Mesendoderm (in vitro differentiated cells): ENCODE data around the gene HDAC2.

Experiments used
- DNase-seq: peaks from one replicate; pipeline ENCODE4 v3.0.0; 2013
- H2AK5ac ChIP-seq: 2 replicates; pipeline ENCODE4 v1.6.1; 2013; ENCODE audit warnings: low read length, inconsistent platforms
- H2BK120ac ChIP-seq: 2 replicates; pipeline ENCODE4 v1.6.1; 2013; ENCODE audit warnings: low read depth, mild to moderate bottlenecking, low read length, moderate library complexity, mixed read lengths
- H2BK15ac ChIP-seq: replicated peaks from 2 replicates; pipeline ENCODE4 v1.6.1; 2013; ENCODE audit warnings: low read depth, mild to moderate bottlenecking, moderate library complexity
- H2BK5ac ChIP-seq: 2 replicates; pipeline ENCODE4 v1.6.1; 2013; ENCODE audit warnings: low read length, inconsistent platforms
- H3K18ac ChIP-seq: 2 replicates; pipeline ENCODE4 v1.6.1; 2013; ENCODE audit warnings: mild to moderate bottlenecking, low read length, mixed read lengths
- H3K23ac ChIP-seq: one replicate; pipeline ENCODE4 v1.6.1; 2013; ENCODE audit warnings: low read length
- H3K27ac ChIP-seq: 2 replicates; pipeline ENCODE4 v1.5.1; 2013; ENCODE audit warnings: low read depth, mild to moderate bottlenecking, inconsistent platforms, low read length, moderate library complexity
- H3K27me3 ChIP-seq: 2 replicates; pipeline ENCODE4 v1.6.1; 2013; ENCODE audit warnings: low read length, control low read depth, mild to moderate bottlenecking, inconsistent platforms; ENCODE audit not compliant: insufficient read depth, poor library complexity
- H3K36me3 ChIP-seq: 2 replicates; pipeline ENCODE4 v1.6.1; 2013; ENCODE audit warnings: low read length, inconsistent platforms; ENCODE audit not compliant: control insufficient read depth, insufficient read depth
- H3K4ac ChIP-seq: one replicate; pipeline ENCODE4 v1.6.1; 2013; ENCODE audit warnings: low read depth, mild to moderate bottlenecking, low read length, moderate library complexity
- H3K4me1 ChIP-seq: 2 replicates; pipeline ENCODE4 v1.6.1; 2013; ENCODE audit warnings: low read depth, low read length, inconsistent platforms; ENCODE audit not compliant: control insufficient read depth
- H3K4me2 ChIP-seq: 2 replicates; pipeline ENCODE4 v1.6.1; 2013; ENCODE audit warnings: low read length
- H3K4me3 ChIP-seq: 2 replicates; pipeline ENCODE4 v1.5.1; 2013; ENCODE audit warnings: mild to moderate bottlenecking, low read length
- H3K56ac ChIP-seq: one replicate; pipeline ENCODE4 v1.6.1; 2013; ENCODE audit warnings: low read length
- H3K79me1 ChIP-seq: 2 replicates; pipeline ENCODE4 v1.6.1; 2013; ENCODE audit warnings: low read length, inconsistent platforms
- H3K79me2 ChIP-seq: 2 replicates; pipeline ENCODE4 v1.6.1; 2013; ENCODE audit warnings: mild to moderate bottlenecking, low read length; ENCODE audit not compliant: control insufficient read depth, insufficient read depth
- H3K9ac ChIP-seq: 2 replicates; pipeline ENCODE4 v1.6.1; 2013; ENCODE audit warnings: low read length, inconsistent platforms
- H4K5ac ChIP-seq: one replicate; pipeline ENCODE4 v1.6.1; 2013; ENCODE audit warnings: low read length
- H4K8ac ChIP-seq: one replicate; pipeline ENCODE4 v1.6.1; 2013; ENCODE audit warnings: low read depth, mild to moderate bottlenecking, control low read depth, low read length, moderate library complexity
- WGBS: extraction: QIAGEN DNeasy Blood & Tissue Kit; methylation state at CpG from one replicate; pipeline ENCODE4 v1.1.7; 2013; ENCODE audit warnings: low lambda C conversion rate, missing lambda C conversion rate; ENCODE audit not compliant: insufficient coverage; ENCODE audit errors: extremely low coverage; 5-methylcytosine and 5-hydroxymethylcytosine counted together

HDAC2 gene

GRCh38 chr6:113999284-113999683 lies 28.3 kb upstream of the HDAC2 start:
- no peak overlapping the region for H3K4me2 ChIP-seq
- no peak overlapping the region for H2AK5ac ChIP-seq
- peak overlapping the region; percentile 37 for H3K27ac ChIP-seq
- DNase-seq: peak; percentile 45
- H2BK120ac ChIP-seq: no peak overlapping the region
- H3K36me3 ChIP-seq: no peaks in the 10 kb centered on the region
- no peak overlapping the region for H3K23ac ChIP-seq
- H4K8ac ChIP-seq: no peak overlapping the region
- no peaks in the 10 kb centered on the region for H3K79me2 ChIP-seq
- no peak overlapping the region for H2BK15ac ChIP-seq
- WGBS: no CpG with 5 or more reads among the region's 2 CpGs
- H3K9ac ChIP-seq: no peak overlapping the region
- H3K4me3 ChIP-seq: no peak overlapping the region
- H3K79me1 ChIP-seq: no peaks in the 10 kb centered on the region
- H3K56ac ChIP-seq: no peak overlapping the region
- H3K27me3 ChIP-seq: no peaks in the 10 kb centered on the region
- peak overlapping the region; percentile 51 for H3K18ac ChIP-seq
- H4K5ac ChIP-seq: no peak overlapping the region
- H2BK5ac ChIP-seq: peak overlapping the region; percentile 18
- peaks cover 5% of the 10 kb centered on the region for H3K4me1 ChIP-seq
- no peak overlapping the region for H3K4ac ChIP-seq

GRCh38 chr6:113998811-113999210 lies 27.9 kb upstream of the HDAC2 start:
- no peak for DNase-seq
- Histone ChIP-seq H4K8ac (no peak overlapping the region), H3K4me1 (peaks cover 5% of the 10 kb centered on the region), H3K23ac (no peak overlapping the region), H3K4me2 (no peak overlapping the region), H4K5ac (no peak overlapping the region), H3K27ac (no peak overlapping the region), H3K56ac (peak overlapping the region; percentile 54), H3K27me3 (no peaks in the 10 kb centered on the region), H2BK15ac (peak overlapping the region; percentile 98), H2AK5ac (no peak overlapping the region), H2BK120ac (no peak overlapping the region), H3K79me1 (no peaks in the 10 kb centered on the region), H3K4ac (peak overlapping the region; percentile 81), H3K9ac (no peak overlapping the region), H2BK5ac (peak overlapping the region; percentile 59), H3K79me2 (no peaks in the 10 kb centered on the region), H3K18ac (peak overlapping the region; percentile 61), H3K36me3 (no peaks in the 10 kb centered on the region), H3K4me3 (no peak overlapping the region)

GRCh38 chr6:113997116-113997515 lies 26.2 kb upstream of the HDAC2 start:
- DNase-seq: no peak

GRCh38 chr6:113995634-113996033 lies 24.7 kb upstream of the HDAC2 start:
- Histone ChIP-seq H3K4me3 (no peak overlapping the region), H2AK5ac (no peak overlapping the region), H3K4ac (peak overlapping the region; percentile 24), H3K56ac (peak overlapping the region; percentile 77), H3K27me3 (no peaks in the 10 kb centered on the region), H2BK120ac (no peak overlapping the region), H3K9ac (peak overlapping the region; percentile 50), H3K27ac (peak overlapping the region; percentile 10), H3K79me2 (no peaks in the 10 kb centered on the region), H3K23ac (no peak overlapping the region), H4K8ac (no peak overlapping the region), H3K4me1 (peaks cover 5% of the 10 kb centered on the region), H2BK5ac (peak overlapping the region; percentile 9), H3K79me1 (no peaks in the 10 kb centered on the region), H3K18ac (peak overlapping the region; percentile 13), H3K36me3 (no peaks in the 10 kb centered on the region), H3K4me2 (no peak overlapping the region), H4K5ac (no peak overlapping the region), H2BK15ac (no peak overlapping the region)
- DNase-seq: peak; percentile 95
- WGBS: no CpG with 5 or more reads among the region's 4 CpGs

More at GRCh38 chr6:113997116-113997515, 26.2 kb upstream of the HDAC2 start:
- no peak overlapping the region for H3K9ac ChIP-seq
- no peak overlapping the region for H3K56ac ChIP-seq
- H2BK120ac ChIP-seq: no peak overlapping the region
- no peak overlapping the region for H4K8ac ChIP-seq
- no peak overlapping the region for H3K23ac ChIP-seq
- H3K27ac ChIP-seq: no peak overlapping the region
- no peak overlapping the region for H3K4me3 ChIP-seq
- H3K4ac ChIP-seq: no peak overlapping the region
- no peaks in the 10 kb centered on the region for H3K36me3 ChIP-seq
- no peaks in the 10 kb centered on the region for H3K79me2 ChIP-seq
- no peaks in the 10 kb centered on the region for H3K79me1 ChIP-seq
- no peaks in the 10 kb centered on the region for H3K27me3 ChIP-seq
- H2BK5ac ChIP-seq: no peak overlapping the region
- no peak overlapping the region for H3K18ac ChIP-seq
- no peak overlapping the region for H2BK15ac ChIP-seq
- no peak overlapping the region for H4K5ac ChIP-seq
- no CpG with 5 or more reads among the region's 3 CpGs for WGBS
- H2AK5ac ChIP-seq: no peak overlapping the region
- H3K4me2 ChIP-seq: no peak overlapping the region
- H3K4me1 ChIP-seq: peaks cover 5% of the 10 kb centered on the region

- no peaks in the 10 kb centered on the region for H3K36me3 ChIP-seq
Measured at GRCh38 chr6:113994934-113995342, 24.0 kb upstream of the HDAC2 start.

GRCh38 chr6:113989675-113990074 lies 18.7 kb upstream of the HDAC2 start:
- DNase-seq: peak; percentile 43
- Histone ChIP-seq H3K79me2 (no peaks in the 10 kb centered on the region), H3K18ac (no peak overlapping the region), H2BK120ac (no peak overlapping the region), H2AK5ac (no peak overlapping the region), H4K8ac (no peak overlapping the region), H3K4me1 (no peaks in the 10 kb centered on the region), H3K9ac (no peak overlapping the region), H3K4me2 (no peak overlapping the region), H3K23ac (no peak overlapping the region), H3K27ac (no peak overlapping the region), H2BK15ac (no peak overlapping the region), H3K4me3 (no peak overlapping the region), H2BK5ac (no peak overlapping the region), H3K27me3 (no peaks in the 10 kb centered on the region), H3K36me3 (no peaks in the 10 kb centered on the region), H4K5ac (no peak overlapping the region), H3K4ac (no peak overlapping the region), H3K56ac (no peak overlapping the region), H3K79me1 (no peaks in the 10 kb centered on the region)

More at GRCh38 chr6:113994934-113995342, 24.0 kb upstream of the HDAC2 start:
- H3K4ac ChIP-seq: no peak overlapping the region
- no peak overlapping the region for H2BK15ac ChIP-seq
- no peak overlapping the region for H3K9ac ChIP-seq
- no peak overlapping the region for H4K5ac ChIP-seq
- H3K79me2 ChIP-seq: no peaks in the 10 kb centered on the region
- peaks cover 5% of the 10 kb centered on the region for H3K4me1 ChIP-seq
- H3K4me3 ChIP-seq: no peak overlapping the region
- H3K23ac ChIP-seq: no peak overlapping the region
- H3K56ac ChIP-seq: no peak overlapping the region
- no peak overlapping the region for H3K27ac ChIP-seq
- H2BK5ac ChIP-seq: no peak overlapping the region
- peak; percentile 96 for DNase-seq
- H3K79me1 ChIP-seq: no peaks in the 10 kb centered on the region
- H3K27me3 ChIP-seq: no peaks in the 10 kb centered on the region
- H2BK120ac ChIP-seq: no peak overlapping the region
- no peak overlapping the region for H2AK5ac ChIP-seq
- no peak overlapping the region for H4K8ac ChIP-seq
- no peak overlapping the region for H3K4me2 ChIP-seq
- no peak overlapping the region for H3K18ac ChIP-seq
